CD4-positive, alpha-beta T cell treated with Interleukin-17A for 4 hours (primary cell): ENCODE results near the gene TMEM132D.

ENCODE experiments used
- DNase-seq: peaks from one replicate; pipeline ENCODE4 v3.0.0-alpha.2; 2020; ENCODE audit warnings: mixed read lengths

TMEM132D gene

GRCh38 chr12:129871991-129872972 lies 31.5 kb downstream of the TMEM132D start:
- no peak for DNase-seq

GRCh38 chr12:129870796-129871195 lies 33.0 kb downstream of the TMEM132D start:
- DNase-seq, result no peak

GRCh38 chr12:129870136-129870535 lies 33.7 kb downstream of the TMEM132D start:
- DNase-seq, result no peak

DNA sequence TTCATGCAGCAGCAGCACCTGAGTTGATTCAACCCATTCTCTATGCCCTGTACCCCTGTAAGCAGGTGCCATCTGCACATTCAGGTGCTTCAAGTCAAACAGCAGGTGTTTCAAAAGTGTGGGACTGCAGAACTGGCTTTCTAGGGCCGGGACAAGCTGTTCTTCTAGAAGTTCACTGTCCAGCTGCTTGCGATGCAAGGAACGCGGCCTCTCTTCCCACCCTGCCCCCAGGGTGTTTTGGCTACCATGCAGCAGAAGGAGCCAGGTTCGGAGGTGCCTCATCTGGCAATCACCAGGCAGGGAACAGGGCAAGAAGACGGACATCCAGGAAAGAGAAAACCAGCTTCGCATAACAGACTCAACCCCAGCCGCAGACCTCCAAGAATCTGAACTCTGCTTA lies 35.2 kb downstream of the TMEM132D start:
- no peak for DNase-seq

DNA sequence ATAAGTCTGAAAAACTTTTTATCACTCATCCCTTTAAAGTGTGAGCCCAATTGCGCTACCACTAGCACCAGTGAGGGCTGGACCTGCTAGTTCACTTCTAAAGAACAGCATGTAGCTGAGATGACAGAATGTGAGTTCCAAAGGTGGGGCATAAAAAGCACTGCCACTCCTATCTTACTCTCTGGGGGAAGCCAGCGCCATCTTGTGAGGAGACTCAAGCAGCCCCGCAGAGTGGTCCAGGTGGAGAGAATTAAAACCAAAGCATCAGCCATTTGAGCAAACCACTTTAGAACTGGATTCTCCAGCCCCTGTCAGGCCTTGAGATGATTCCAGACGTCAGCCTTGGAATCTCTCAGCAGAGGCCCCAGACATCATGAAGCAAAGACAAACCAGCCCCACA lies 39.9 kb downstream of the TMEM132D start:
- DNase-seq, result no peak

GRCh38 chr12:129862561-129863175 lies 41.2 kb downstream of the TMEM132D start:
- DNase-seq, result no peak

DNA sequence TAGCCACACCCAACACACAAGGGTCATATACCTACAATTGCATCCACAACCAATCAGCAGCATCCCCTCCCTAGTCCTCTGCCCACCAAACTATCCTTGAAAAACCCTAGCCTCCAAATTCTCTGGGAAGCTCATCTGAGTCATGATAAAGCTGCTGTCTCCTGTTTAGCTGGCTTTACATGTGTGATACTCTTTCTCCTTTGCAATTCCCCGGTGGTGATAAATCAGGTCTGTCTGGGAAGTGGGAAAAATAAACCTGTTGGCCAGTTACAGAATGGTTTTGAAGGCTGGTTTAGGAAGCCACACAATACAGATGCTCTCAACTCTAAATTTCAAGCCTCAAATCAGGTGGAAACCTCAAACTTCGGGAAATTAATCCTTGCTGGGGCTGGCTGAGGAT lies 41.9 kb downstream of the TMEM132D start:
- no peak for DNase-seq

GRCh38 chr12:129854591-129854990 lies 49.2 kb downstream of the TMEM132D start:
- no peak for DNase-seq

DNA sequence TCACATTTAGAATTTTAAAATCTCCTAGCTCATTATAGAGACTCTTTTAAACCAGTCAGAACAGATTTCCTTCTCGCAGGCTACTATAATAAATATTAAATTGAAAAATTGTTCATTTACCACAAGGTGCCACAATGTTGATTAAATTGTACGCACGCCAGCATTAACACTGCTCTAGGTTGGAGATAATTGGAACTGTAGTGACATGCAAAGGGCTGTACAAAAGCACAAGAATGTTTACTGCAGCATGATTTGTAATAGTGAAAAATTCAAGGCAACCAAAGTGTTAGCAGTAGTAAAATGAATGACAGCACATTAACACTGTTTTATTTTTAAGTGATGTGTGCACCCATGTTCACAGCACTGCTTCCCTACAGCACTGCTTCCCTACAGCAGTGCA lies 52.5 kb downstream of the TMEM132D start:
- DNase-seq, result no peak

- no peak for DNase-seq
Measured at GRCh38 chr12:129848876-129849275, 54.9 kb downstream of the TMEM132D start.

DNA sequence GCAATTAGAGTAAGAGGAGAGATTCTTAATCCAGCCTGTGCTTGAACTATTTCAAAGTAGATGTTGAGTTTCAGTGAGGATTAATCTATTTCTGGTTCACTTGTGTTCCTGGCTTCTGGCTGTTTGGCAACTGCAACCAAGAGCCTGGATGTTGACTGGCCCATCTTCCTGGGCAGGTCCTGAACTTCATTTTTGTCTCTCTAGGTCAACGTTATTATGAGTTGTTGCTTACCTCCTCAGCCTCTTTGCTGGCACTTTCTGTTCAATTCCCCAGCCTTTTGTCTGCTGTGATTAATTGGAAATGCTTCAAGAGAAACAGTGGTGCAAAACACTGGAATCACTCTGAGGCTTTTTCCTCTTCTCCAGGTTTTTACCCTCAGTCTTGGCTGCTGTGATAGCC lies 56.8 kb downstream of the TMEM132D start:
- DNase-seq, result no peak

DNA sequence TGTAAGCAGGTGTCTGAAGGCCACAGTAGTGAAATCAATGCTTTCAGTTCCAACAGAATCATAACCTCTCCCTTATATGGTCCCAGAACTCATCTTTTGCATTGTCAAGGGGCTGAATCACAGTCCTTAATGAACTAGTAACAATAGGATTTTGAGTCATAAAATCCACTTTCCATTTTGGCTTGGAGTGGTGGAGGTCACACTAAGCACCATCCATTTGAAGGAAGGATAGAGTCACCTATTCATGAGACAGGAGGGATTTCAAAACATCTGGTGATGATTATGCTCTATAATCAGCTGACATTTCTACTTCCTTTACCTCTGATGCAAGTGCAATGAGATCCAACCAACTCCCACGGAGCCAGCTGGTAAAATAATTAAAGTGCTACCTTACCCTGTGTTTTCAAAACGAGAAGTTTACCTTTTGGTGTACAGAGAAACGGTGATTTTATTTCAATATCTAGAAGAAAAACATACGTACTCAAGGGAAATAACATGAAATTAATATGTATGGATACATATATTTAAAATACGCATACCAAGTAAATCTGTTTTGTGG lies 59.1 kb downstream of the TMEM132D start:
- DNase-seq, result no peak

GRCh38 chr12:129841251-129841650 lies 62.6 kb downstream of the TMEM132D start:
- DNase-seq, result no peak

- DNase-seq, result no peak
Measured at GRCh38 chr12:129840145-129840884, 63.5 kb downstream of the TMEM132D start.

DNA sequence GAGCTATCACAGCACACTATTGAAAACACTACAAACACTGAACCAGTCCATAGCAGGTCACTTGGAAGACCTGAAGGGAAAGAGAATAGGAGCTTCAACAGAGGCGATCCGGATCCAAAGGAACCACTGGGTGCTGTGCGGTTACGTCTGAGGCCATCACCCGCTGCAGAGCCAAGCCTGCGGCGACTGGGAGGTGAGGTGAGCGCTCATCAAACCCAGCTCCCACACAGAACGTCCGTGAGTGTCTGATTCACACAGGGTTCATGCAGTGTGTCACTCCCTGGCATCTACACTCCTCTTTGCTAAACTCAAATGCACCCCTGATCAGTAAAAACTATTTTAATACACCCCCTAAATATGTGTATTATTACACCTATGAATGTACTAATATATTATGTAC lies 64.1 kb downstream of the TMEM132D start:
- no peak for DNase-seq

DNA sequence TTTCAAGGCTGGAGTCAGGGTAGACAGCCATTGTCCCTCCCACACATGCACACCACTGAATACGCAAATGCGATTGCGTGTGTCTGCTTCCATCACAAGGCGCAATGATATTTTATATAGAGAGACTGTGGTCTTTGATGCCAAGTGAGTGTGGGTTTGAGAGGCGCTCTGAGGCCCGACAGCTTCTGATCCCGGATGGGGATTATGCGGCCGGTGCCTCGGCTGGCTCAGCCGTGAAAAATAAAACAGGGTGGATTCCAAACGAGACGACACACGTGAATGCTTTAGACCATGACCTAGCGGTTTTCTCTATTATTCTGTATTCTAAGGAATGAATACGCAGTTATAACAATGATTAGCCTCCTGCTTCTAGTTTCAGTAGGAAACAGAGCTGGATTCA lies 72.5 kb downstream of the TMEM132D start:
- no peak for DNase-seq

DNA sequence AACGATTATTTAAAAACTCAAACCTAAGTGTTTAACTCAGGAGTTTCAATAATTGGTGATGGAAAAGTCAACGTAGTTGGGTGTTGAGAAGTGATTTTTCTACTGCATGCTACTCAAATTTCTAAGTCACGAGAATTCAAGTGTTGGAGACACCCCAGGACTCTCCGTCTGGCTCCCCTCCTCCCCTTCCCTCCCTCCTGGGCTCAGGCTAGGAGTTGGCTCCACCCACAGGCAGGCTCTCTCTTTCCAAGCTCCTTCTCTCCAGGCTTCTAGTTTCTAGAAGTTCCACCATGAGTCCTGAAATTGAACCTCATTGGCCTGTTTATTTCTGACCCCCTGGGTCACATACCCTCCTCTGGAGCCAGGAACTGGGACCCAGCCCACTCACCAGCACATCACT lies 73.0 kb downstream of the TMEM132D start:
- DNase-seq, result no peak

DNA sequence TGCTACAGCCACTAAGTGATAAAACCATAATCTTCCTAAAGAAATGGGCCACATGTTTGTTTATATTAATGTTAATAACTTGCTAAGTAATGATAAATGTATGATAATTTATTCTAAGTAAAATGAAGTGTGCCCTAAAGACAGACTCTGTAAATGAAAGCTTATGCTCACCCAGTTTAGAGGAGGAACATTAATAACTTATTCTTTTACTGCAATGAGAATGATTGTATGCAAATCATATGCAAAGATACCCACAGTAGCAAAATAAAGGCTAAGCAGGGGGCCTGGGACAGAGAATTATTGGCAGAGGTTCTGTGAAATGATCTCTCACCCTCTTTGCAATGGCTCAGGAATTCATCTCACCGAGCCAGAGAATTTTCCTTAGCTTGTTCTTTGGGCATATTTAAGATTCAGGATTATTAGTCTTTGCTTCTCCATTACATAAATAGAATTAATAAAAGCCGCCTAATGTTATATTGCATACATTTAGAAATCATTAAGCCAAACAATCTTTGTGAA lies 75.9 kb downstream of the TMEM132D start:
- DNase-seq, result no peak

- no peak for DNase-seq
Measured at GRCh38 chr12:129827102-129827865, 76.5 kb downstream of the TMEM132D start.

DNA sequence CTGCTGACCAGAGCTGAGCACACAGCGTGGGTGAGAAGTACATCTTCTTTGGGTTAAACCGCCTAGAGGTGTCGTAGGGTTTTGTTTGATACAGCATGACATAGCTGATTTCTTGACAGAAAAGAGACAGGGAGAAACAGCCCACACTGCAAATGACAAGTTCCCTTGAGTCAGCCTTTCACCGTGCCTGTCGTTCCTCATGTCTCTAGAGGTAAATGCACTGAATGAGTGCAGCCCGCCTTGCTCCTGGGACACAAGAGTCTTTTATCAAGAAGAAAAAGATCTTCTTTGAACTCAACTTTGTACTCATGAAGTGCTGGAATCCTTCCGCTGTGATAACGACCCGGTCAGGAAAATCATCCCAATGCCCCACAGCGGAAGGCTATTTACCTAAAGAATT lies 77.6 kb downstream of the TMEM132D start:
- no peak for DNase-seq

DNA sequence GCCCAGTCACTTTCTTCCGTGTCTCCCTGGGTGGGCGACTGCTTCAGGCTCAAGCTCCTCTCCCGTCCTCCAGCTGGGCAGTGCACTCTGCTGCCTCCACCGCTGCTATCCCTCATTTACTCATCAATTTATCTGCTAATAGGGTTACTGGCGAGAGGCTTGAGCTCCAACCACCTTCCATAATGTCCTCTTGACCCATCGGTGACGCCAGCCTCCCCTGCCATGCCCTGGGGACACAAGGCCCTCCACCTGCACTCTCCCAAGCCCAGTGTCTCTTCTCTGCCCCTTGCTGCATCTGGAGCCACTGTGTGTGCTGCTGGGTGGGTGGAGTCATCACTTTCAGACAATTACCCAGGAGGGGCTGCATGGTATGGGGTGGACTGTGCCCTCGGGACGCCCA lies 78.5 kb downstream of the TMEM132D start:
- DNase-seq, result no peak

GRCh38 chr12:129821964-129822363 lies 81.9 kb downstream of the TMEM132D start:
- no peak for DNase-seq
